ENCODE data around the gene TNFRSF8.

Gene TNFRSF8

GRCh38 chr1:12055259-12055658, 7.8 kb upstream of the TNFRSF8 start:
- no peak for DNase-seq (ENCODE audit: low read depth)
- TF ChIP-seq CTCF (conservative IDR thresholded peaks at IDR 0.05; ENCODE audit: control insufficient read depth, insufficient read depth, low read depth, low read length) = no peak
- H3K4me3 ChIP-seq (ENCODE audit: control insufficient read depth, low read depth, low read length) = no peak overlapping the region

- DNase-seq (ENCODE audit: low read depth) = no peak
- no peak for TF ChIP-seq CTCF (conservative IDR thresholded peaks at IDR 0.05; ENCODE audit: control insufficient read depth, insufficient read depth, low read depth, low read length)
These were observed 6.7 kb upstream of the TNFRSF8 start for GRCh38 chr1:12056331-12056841.

GRCh38 chr1:12057382-12057781, 5.7 kb upstream of the TNFRSF8 start:
- no peak overlapping the region for H3K4me3 ChIP-seq (ENCODE audit: control insufficient read depth, low read depth, low read length)
- no peak for TF ChIP-seq CTCF (conservative IDR thresholded peaks at IDR 0.05; ENCODE audit: control insufficient read depth, insufficient read depth, low read depth, low read length)
- DNase-seq (ENCODE audit: low read depth) = no peak

More at GRCh38 chr1:12056331-12056841, 6.7 kb upstream of the TNFRSF8 start:
- H3K4me3 ChIP-seq (ENCODE audit: control insufficient read depth, low read depth, low read length) = no peak overlapping the region

- TF ChIP-seq CTCF (conservative IDR thresholded peaks at IDR 0.05; ENCODE audit: control insufficient read depth, insufficient read depth, low read depth, low read length) = no peak
- H3K4me3 ChIP-seq (ENCODE audit: control insufficient read depth, low read depth, low read length) = no peak overlapping the region
- DNase-seq (ENCODE audit: low read depth) = no peak
These were observed 5.0 kb upstream of the TNFRSF8 start for GRCh38 chr1:12057940-12058687.

- no peak for TF ChIP-seq CTCF (conservative IDR thresholded peaks at IDR 0.05; ENCODE audit: control insufficient read depth, insufficient read depth, low read depth, low read length)
- DNase-seq (ENCODE audit: low read depth) = no peak
- H3K4me3 ChIP-seq (ENCODE audit: control insufficient read depth, low read depth, low read length) = no peak overlapping the region
These were observed 3.9 kb upstream of the TNFRSF8 start for GRCh38 chr1:12059226-12059625.

- no peak for DNase-seq (ENCODE audit: low read depth)
- TF ChIP-seq CTCF (conservative IDR thresholded peaks at IDR 0.05; ENCODE audit: control insufficient read depth, insufficient read depth, low read depth, low read length) = no peak
These were observed 3.2 kb upstream of the TNFRSF8 start for GRCh38 chr1:12059722-12060464.

More at GRCh38 chr1:12059722-12060464, 3.2 kb upstream of the TNFRSF8 start:
- H3K4me3 ChIP-seq (ENCODE audit: control insufficient read depth, low read depth, low read length) = no peak overlapping the region
